ENCODE measurements around the gene ZACN. TPM values are rescaled to one million over a fixed set of nuclear protein-coding genes. Genes with fewer than 3 reads are reported as not detected.

The ZACN gene
- total RNA-seq, 1 donor from 2014 or later: not detected

Other genes with a start within 250 kb of the ZACN start
- 3.2 and 3.4 TPM in 2 replicates for gene UNC13D, start 234.8 kb upstream of the ZACN start, total RNA-seq
- 19.2 and 54.3 TPM in 2 replicates for gene WBP2, start 223.8 kb upstream of the ZACN start, total RNA-seq
- 89.1 and 109 TPM in 2 replicates for gene TRIM47, start 200.6 kb upstream of the ZACN start, total RNA-seq
- gene TRIM65, start 182.2 kb upstream of the ZACN start, total RNA-seq: 42.4 and 43.1 TPM in 2 replicates
- 24.0 and 49.3 TPM in 2 replicates for gene MRPL38, start 174.3 kb upstream of the ZACN start, total RNA-seq
- 6.2 and 11.6 TPM in 2 replicates for gene FBF1, start 138.1 kb upstream of the ZACN start, total RNA-seq
- gene ACOX1, start 100.0 kb upstream of the ZACN start, total RNA-seq: 68.4 and 79.8 TPM in 2 replicates
- gene TEN1, start 99.9 kb upstream of the ZACN start, total RNA-seq: 14.0 and 20.8 TPM in 2 replicates
- 0.51 and 2.1 TPM in 2 replicates for gene CDK3, start 78.3 kb upstream of the ZACN start, total RNA-seq
- under 0.01 and 0.05 TPM in 2 replicates for gene EVPL, start 51.9 kb upstream of the ZACN start, total RNA-seq
- gene SRP68, start 6.7 kb upstream of the ZACN start, total RNA-seq: 28.2 and 60.7 TPM in 2 replicates
- gene GALR2, start 4.4 kb upstream of the ZACN start, total RNA-seq: 0.19 TPM in 1 of 2 replicates, not detected in the other
- gene EXOC7, start 24.6 kb downstream of the ZACN start, total RNA-seq: 102 and 114 TPM in 2 replicates
- gene FOXJ1, start 62.1 kb downstream of the ZACN start, total RNA-seq: 0.05 TPM in 1 of 2 replicates, not detected in the other
- gene RNF157, start 161.3 kb downstream of the ZACN start, total RNA-seq: 0.34 and 0.74 TPM in 2 replicates
- gene UBALD2, start 186.2 kb downstream of the ZACN start, total RNA-seq: 3.2 and 10.4 TPM in 2 replicates
- gene QRICH2, start 229.1 kb downstream of the ZACN start, total RNA-seq: 8.5 and 13.8 TPM in 2 replicates